Measurements from ENCODE around the gene VAT1.

DNA sequence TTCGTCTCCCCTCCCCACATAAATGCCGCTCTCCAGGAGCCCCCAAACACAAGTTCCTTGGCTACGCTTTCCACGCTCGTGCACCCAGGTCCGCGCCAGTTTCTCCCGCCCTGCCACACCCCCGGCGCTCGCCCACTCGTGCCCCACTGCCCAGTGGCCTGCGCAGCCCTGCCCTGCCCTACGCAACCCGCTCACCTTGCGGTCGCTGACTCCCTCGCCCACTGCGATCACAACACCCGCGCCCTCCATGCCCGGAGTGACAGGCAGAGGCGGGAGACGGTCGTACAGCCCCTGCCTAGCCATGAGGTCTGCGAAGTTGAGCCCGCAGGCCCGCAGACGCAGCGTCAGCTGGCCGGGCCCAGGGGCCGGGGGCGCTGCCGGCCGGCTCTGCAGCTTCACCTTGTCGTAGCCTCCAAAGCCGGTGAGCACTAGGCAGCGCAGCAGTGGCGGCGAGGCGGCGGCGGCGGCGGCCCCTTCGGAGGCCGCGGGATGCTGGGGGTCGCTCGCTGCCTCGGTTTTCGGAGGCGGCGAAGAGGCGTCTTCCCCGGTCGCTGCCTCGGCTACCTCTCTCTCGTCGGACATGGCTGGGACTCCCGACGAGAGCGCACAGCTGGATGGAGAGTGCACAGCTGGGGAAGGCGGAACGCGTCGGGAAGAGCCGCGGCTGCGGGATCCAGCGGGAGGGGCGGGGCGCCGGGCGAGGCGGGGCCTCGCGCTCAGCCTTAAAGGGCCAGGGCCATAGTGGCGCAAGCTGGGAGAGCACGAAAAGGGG, at the start of gene VAT1:
- TF ChIP-seq POLR2A (IDR thresholded peaks at IDR 0.05; ENCODE audit: low read length) = no peak
- no peak for TF ChIP-seq GATA1 (IDR thresholded peaks at IDR 0.05; ENCODE audit: low read depth, low read length)

Data from erythroblast (primary cell).